Activated T-helper 1 cell treated with anti-CD3 and anti-CD28 coated beads, Interleukin-12 subunit alpha, Interleukin-12 subunit beta, Interleukin-2, Interleukin-4 antibody, amounts not matched to agents 30 ng/mL and 10 ng/mL and 1 ng/mL, durations not matched to agents 14 hours and 24 hours and 36 hours (primary cell): Measurements from ENCODE around the gene TRPC4. TPM values are rescaled to one million over a fixed set of nuclear protein-coding genes. Genes with fewer than 3 reads are reported as not detected.

ENCODE experiments used
- DNase-seq: peaks from one replicate; pipeline ENCODE4 v3.0.0; 2021; ENCODE audit warnings: low spot score
- H3K27ac Mint-ChIP-seq: one replicate; pipeline ENCODE4 v1.8.0; 2021; ENCODE audit warnings: mild to moderate bottlenecking, mixed read lengths
- H3K27me3 Mint-ChIP-seq: one replicate; pipeline ENCODE4 v1.8.0; 2022; ENCODE audit warnings: mild to moderate bottlenecking, moderate library complexity, mixed read lengths; ENCODE audit not compliant: insufficient read depth
- H3K36me3 Mint-ChIP-seq: one replicate; pipeline ENCODE4 v1.8.0; 2021; ENCODE audit warnings: low read depth, mixed read lengths
- H3K4me1 Mint-ChIP-seq: one replicate; pipeline ENCODE4 v1.8.0; 2021; ENCODE audit warnings: low read depth, mixed read lengths
- H3K4me3 Mint-ChIP-seq: one replicate; pipeline ENCODE4 v1.8.0; 2021; ENCODE audit warnings: mild to moderate bottlenecking, moderate library complexity, mixed read lengths
- H3K9me3 Mint-ChIP-seq: one replicate; pipeline ENCODE4 v1.8.0; 2021; ENCODE audit warnings: mixed read lengths
- intact Hi-C: fragments of 100-400 bp; cut with micrococcal nuclease; formaldehyde crosslinking; loops from one replicate; pipeline ENCODE4 v1.15.1; 2024
- total RNA-seq: library from RNA; stranded (reverse); gene quantifications from 2 replicates; pipeline ENCODE4 v1.2.3, GENCODE V29; 2022

The TRPC4 gene
- total RNA-seq, 1 donor from 2014 or later, result not detected

DNA sequence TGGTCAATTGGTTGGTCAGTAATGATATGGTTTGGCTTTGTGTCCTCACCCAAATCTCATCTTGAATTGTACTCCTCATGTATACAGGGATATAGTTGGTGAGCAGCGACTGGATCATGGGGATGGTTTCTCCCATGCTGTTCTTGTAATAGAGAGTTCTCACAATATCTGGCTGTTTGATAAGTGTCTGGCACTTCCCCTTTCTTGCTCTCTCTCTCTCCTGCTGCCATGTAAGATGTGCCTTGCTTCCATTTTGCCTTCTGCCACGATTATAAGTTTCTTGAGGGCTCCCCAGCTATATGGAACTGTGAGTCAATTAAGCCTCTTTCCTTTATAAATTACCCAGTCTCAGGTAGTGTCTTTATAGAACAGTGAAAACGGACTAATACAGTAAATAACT is 120.7 kb downstream of the TRPC4 start:
- H3K4me3 Mint-ChIP-seq, result no peak overlapping the region
- H3K9me3 Mint-ChIP-seq, result peaks cover 3% of the 10 kb centered on the region
- H3K4me1 Mint-ChIP-seq, result no peaks in the 10 kb centered on the region
- H3K36me3 Mint-ChIP-seq, result no peaks in the 10 kb centered on the region
- H3K27ac Mint-ChIP-seq, result no peak overlapping the region
- no peaks in the 10 kb centered on the region for H3K27me3 Mint-ChIP-seq
- intact Hi-C loops, result no loop called here
- no peak for DNase-seq

DNA sequence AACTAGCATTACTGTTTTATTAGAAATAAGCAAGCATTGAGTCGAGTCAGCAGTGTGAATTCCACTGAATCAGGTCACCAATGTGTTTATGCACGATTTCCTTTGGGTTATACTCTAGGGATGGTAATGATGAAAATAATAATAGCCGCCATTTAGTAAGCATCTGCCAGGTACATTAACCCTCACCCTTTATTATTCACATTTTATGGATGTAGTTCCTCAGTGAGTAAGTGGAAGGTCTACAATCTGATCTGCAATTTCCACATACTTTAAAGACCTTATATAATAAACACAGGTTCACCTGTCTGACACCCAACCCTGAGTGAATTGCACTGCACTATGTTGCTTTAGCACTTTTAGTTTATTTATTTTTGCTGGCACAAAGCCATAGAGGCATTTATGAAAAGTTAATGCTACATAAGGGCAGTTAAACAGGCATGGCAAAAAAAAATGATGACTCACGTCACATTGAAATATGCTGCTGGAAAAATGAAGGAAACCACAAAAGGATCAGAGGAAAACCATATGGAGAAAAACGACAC is 122.4 kb downstream of the TRPC4 start:
- Mint-ChIP-seq H3K36me3 (no peaks in the 10 kb centered on the region), H3K4me3 (no peak overlapping the region), H3K27me3 (no peaks in the 10 kb centered on the region), H3K27ac (no peak overlapping the region), H3K9me3 (no peaks in the 10 kb centered on the region), H3K4me1 (no peaks in the 10 kb centered on the region)
- intact Hi-C loops, result no loop called here
- DNase-seq, result no peak

DNA sequence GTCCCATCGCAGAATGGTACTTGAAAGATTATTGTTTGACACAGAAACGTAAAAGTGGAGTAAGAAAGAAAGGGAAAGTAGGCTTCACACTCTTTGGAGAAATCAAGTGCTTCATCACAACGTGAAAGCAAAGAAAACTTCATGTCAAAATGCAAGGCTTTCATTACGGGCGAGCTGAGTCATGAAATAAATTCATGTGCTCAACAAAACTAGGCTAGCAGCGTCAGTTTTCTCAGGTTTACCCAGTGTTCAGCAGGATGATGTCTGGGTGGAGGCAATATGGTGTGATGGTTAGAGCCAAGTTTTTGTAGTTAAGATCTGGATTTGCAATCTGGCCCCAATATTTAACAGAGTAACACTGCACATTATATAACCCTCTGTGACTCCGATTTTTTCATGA is 128.0 kb downstream of the TRPC4 start:
- H3K4me3 Mint-ChIP-seq, result no peak overlapping the region
- H3K27me3 Mint-ChIP-seq, result no peaks in the 10 kb centered on the region
- H3K36me3 Mint-ChIP-seq, result no peaks in the 10 kb centered on the region
- intact Hi-C loops, result no loop called here
- H3K4me1 Mint-ChIP-seq, result no peaks in the 10 kb centered on the region
- DNase-seq, result no peak
- no peaks in the 10 kb centered on the region for H3K9me3 Mint-ChIP-seq
- no peak overlapping the region for H3K27ac Mint-ChIP-seq

DNA sequence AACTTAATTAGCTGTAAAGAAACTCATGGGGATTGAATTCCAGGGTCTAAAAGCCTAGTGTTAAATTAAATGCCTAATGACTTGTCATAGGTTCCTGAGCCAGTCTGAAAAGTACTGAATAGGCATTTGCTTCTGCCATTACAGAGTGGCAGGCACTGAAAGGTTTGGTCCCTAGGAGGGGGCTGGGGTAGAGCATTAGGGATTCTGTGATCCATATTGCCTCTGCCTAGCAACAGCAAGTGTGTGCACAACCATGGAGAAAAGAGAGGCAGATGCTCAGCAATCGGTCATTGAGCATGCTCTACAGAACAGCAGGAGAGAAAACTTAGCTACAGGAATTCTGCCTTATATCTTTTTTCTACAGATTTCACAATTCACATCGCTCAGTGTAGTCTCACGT is 133.5 kb downstream of the TRPC4 start:
- no peaks in the 10 kb centered on the region for H3K27me3 Mint-ChIP-seq
- DNase-seq, result no peak
- no peaks in the 10 kb centered on the region for H3K9me3 Mint-ChIP-seq
- H3K4me1 Mint-ChIP-seq, result no peaks in the 10 kb centered on the region
- no peak overlapping the region for H3K27ac Mint-ChIP-seq
- H3K4me3 Mint-ChIP-seq, result no peak overlapping the region
- no peaks in the 10 kb centered on the region for H3K36me3 Mint-ChIP-seq
- intact Hi-C loops, result no loop called here

DNA sequence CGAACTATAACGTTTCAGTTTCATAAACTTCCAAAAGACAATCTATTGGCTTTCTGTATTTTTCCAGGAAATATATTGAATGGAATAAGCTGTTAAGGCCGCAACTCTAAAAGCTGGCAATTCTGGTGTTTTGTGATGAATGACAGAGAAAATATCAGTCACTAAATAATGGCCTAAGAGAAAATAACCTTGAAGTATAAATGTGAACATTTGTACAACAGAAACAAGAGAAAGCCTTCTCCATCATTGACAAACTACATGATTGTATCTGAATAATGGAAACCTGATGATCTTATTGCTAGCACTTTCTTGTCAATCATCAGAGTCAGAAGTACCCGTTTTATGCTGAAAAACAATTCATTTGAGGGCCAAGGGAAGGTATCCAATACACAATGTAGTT is 134.3 kb downstream of the TRPC4 start:
- intact Hi-C loops, result no loop called here
- no peak for DNase-seq
- no peaks in the 10 kb centered on the region for H3K9me3 Mint-ChIP-seq
- H3K36me3 Mint-ChIP-seq, result no peaks in the 10 kb centered on the region
- H3K27ac Mint-ChIP-seq, result no peak overlapping the region
- no peaks in the 10 kb centered on the region for H3K4me1 Mint-ChIP-seq
- H3K4me3 Mint-ChIP-seq, result no peak overlapping the region
- no peaks in the 10 kb centered on the region for H3K27me3 Mint-ChIP-seq

DNA sequence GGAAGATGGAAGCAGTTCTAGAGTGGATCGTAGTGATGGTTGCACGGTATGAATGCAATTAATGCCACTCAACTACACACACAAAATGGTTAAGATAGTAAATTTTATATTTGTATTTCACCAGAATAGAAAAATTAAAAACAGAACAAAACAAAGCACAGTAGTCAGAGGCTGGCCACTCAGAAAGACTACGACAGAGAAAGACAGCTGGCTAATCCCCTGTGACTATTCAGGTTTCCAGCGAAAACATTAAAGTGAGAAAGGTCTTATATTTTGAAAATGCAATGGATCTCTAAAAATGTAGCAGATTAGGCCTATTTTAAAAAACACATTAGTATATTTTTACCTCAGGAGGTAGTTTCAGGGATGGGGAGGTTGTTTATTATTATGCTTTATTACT is 139.7 kb downstream of the TRPC4 start:
- Mint-ChIP-seq H3K27me3 (no peaks in the 10 kb centered on the region), H3K27ac (no peak overlapping the region), H3K9me3 (peaks cover 3% of the 10 kb centered on the region), H3K36me3 (no peaks in the 10 kb centered on the region), H3K4me3 (no peak overlapping the region), H3K4me1 (no peaks in the 10 kb centered on the region)
- intact Hi-C loops, result no loop called here
- DNase-seq, result no peak

DNA sequence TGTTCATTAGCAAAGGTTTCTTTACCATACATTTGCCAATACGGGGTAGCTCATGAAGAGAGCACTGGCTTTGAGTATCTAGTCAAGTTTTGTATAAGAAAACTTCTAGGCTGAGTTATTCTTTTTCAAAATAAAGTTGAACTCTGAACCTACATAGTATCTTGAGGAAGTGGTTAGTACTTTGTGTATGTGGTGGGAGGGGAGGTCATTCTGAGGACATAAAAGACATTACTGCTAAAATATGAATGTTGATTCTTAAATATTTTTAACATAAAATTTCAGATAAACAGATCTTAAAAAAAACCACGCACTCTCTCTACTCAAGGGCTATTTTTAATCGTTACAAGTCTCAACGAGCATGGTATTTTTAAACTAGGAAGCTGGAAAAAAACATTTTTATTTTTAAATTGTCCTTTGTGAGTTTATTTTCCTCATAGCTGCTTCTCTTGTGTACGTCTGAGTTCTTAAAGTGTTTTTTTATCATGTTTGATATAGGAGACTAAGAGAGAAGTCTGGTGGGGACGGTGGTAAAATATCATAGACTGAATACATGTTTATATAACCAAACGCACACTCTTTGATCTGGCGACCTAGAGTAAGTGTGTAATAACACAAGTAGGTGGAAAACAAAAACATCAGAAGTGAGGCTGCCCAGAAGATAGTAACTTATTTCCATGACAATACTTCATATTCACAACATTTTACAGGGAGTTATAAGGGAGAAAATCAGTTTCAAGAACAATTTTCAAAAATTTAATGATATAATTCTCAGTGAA is 153.0 kb downstream of the TRPC4 start:
- no peaks in the 10 kb centered on the region for H3K27me3 Mint-ChIP-seq
- intact Hi-C loops, result no loop called here
- no peaks in the 10 kb centered on the region for H3K36me3 Mint-ChIP-seq
- no peak for DNase-seq
- H3K4me3 Mint-ChIP-seq, result no peak overlapping the region
- no peaks in the 10 kb centered on the region for H3K4me1 Mint-ChIP-seq
- no peak overlapping the region for H3K27ac Mint-ChIP-seq
- H3K9me3 Mint-ChIP-seq, result no peaks in the 10 kb centered on the region

DNA sequence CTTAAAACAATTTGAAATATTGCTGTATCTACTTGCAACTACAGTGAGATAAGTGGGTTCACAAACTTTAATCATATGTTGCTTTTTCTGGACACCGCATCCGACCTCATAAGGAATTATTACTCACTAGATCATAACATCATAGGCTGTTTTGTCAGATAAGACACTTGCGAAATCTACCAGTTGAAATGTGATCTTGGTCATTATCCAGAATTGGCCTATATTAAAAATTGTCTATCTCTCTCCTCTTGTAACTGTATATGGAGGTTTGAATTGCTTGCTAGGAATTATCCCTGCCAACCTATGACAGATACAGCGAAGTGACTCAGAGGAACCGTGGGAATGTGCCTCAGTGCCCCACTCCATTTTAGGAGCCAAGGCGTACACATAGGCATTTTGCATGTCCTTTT is 154.0 kb downstream of the TRPC4 start:
- no peak overlapping the region for H3K27ac Mint-ChIP-seq
- H3K4me1 Mint-ChIP-seq, result no peaks in the 10 kb centered on the region
- no peaks in the 10 kb centered on the region for H3K36me3 Mint-ChIP-seq
- intact Hi-C loops, result no loop called here
- no peaks in the 10 kb centered on the region for H3K9me3 Mint-ChIP-seq
- H3K4me3 Mint-ChIP-seq, result no peak overlapping the region
- DNase-seq, result no peak
- H3K27me3 Mint-ChIP-seq, result no peaks in the 10 kb centered on the region

DNA sequence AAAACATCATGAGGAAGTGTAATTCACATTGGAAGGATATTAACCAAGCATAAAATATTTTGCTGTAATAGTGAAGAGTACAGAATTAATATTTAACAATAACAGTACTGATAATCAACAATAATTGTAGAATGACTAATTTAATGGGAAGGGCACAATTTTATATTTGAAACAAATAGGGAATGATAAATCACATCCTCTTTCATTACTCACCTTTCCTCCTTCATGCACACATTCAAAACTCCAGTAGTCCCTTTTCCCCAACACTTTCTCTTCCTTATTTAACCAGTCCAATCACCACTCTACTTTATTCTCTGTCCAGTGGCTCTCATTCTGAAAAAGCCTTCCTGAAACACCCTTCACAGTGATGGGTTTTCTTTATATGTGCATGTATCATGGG is 160.3 kb downstream of the TRPC4 start:
- H3K27me3 Mint-ChIP-seq, result no peaks in the 10 kb centered on the region
- DNase-seq, result no peak

DNA sequence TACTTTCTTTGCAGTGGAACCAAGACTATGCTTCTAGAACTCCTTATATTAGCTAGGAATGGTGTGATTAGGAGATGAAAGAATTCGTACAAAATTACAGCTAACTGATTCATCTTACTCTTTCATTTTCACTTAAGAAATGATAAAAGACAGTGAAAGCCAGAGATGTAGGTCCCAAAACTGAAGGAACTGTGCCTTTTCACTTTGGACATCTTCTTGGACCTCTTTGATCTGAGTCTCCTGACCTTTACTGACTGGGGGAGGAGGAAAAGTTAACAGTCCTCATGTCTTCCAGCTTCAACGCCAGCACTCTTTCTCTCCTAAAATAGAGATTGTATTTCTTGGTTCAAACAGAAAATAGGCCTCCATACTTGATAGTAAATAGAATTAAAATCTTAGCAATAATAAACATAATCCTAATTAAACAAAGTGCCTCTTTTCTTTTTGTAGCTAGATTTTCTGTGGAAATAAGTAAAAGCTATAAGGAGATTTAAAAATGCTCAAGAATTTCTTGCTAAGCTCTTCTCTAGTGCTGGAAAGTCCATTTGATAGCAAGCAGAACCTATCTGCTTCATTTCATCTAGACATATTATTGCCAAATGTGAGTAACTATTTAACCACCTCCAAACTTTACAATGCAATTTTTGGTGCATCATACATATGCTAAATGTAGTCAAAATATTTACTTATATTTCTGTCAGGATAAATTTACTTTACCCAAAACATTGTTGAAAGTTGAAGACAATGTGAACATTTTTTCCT is 161.7 kb downstream of the TRPC4 start:
- DNase-seq, result no peak
- Mint-ChIP-seq H3K27ac (no peak overlapping the region), H3K4me1 (no peaks in the 10 kb centered on the region), H3K36me3 (no peaks in the 10 kb centered on the region), H3K4me3 (no peak overlapping the region), H3K9me3 (no peaks in the 10 kb centered on the region), H3K27me3 (no peaks in the 10 kb centered on the region)
- intact Hi-C loops, result no loop called here

More for the DNA sequence above, 160.3 kb downstream of the TRPC4 start:
- no peaks in the 10 kb centered on the region for H3K4me1 Mint-ChIP-seq
- H3K9me3 Mint-ChIP-seq, result no peaks in the 10 kb centered on the region
- H3K36me3 Mint-ChIP-seq, result no peaks in the 10 kb centered on the region
- no peak overlapping the region for H3K27ac Mint-ChIP-seq
- no peak overlapping the region for H3K4me3 Mint-ChIP-seq
- intact Hi-C loops, result no loop called here

DNA sequence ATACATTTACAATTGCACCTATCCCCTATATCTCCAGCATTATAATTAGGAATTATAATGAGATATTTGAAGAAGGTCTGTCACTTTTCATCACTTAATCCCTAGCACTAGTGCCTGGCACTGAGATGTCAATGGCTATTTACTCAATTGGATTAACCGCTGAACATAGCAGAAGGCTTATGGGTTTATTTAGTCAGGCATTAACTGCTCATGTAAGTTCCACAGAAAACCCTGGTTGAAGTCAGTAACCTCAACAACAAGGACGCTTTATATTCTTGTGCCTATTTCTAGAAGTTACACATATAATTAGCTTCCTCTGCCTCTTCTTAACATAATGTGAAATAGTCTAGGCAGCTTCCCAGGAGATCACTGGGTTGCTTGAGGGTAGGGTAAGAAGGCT is 163.5 kb downstream of the TRPC4 start:
- no peaks in the 10 kb centered on the region for H3K27me3 Mint-ChIP-seq
- H3K4me3 Mint-ChIP-seq, result no peak overlapping the region
- no peaks in the 10 kb centered on the region for H3K36me3 Mint-ChIP-seq
- no peaks in the 10 kb centered on the region for H3K9me3 Mint-ChIP-seq
- DNase-seq, result no peak
- intact Hi-C loops, result no loop called here
- H3K27ac Mint-ChIP-seq, result no peak overlapping the region
- H3K4me1 Mint-ChIP-seq, result no peaks in the 10 kb centered on the region

DNA sequence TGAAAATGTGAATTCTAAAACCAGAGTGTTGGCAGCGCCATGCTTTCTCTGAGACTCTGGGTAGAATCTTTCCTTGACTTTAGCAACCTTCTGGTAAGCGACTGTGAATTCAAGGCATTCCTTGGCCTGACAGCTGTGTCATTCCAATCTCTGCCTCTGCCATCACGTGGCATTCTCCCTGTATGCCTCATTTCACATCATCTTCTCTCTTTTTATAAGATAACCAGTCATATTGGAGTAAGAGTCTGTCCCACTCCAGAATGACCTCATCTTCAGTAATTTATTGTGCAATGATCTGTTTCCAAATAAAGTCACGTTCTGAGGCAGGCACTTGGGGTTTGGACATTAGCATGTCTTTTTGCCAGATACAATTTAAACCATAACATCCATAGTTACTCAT is 167.6 kb downstream of the TRPC4 start:
- intact Hi-C loops, result no loop called here
- no peaks in the 10 kb centered on the region for H3K27me3 Mint-ChIP-seq
- H3K36me3 Mint-ChIP-seq, result no peaks in the 10 kb centered on the region
- no peak for DNase-seq
- no peaks in the 10 kb centered on the region for H3K4me1 Mint-ChIP-seq
- H3K27ac Mint-ChIP-seq, result no peak overlapping the region
- peaks cover under 1% of the 10 kb centered on the region for H3K9me3 Mint-ChIP-seq
- H3K4me3 Mint-ChIP-seq, result no peak overlapping the region

DNA sequence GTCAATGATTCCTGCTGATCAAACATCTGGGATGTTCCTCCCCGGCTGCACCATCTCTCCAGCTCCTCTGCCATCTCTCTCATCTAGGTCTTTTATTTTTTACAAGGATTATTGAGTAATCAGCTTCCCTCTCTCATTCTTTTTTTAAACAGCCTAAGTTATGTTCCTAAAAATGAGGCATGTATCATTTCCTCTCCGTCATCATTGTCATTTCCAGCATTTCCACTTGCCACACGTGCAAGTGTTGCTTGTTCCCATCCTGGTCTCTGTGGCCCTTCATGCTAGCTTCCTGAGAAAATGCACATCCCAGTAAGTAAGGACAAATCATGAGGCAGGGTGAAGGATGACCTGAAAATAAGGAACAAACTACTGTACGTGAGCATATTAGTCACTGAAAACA is 168.3 kb downstream of the TRPC4 start:
- intact Hi-C loops, result no loop called here
- Mint-ChIP-seq H3K27me3 (no peaks in the 10 kb centered on the region), H3K27ac (no peak overlapping the region), H3K36me3 (no peaks in the 10 kb centered on the region), H3K4me1 (no peaks in the 10 kb centered on the region), H3K9me3 (peaks cover 3% of the 10 kb centered on the region), H3K4me3 (no peak overlapping the region)
- no peak for DNase-seq
